ENCODE data around the gene LRRC8C. TPM values are rescaled to one million over a fixed set of nuclear protein-coding genes. Genes with fewer than 3 reads are reported as not detected.

LRRC8C gene
- total and polyA plus RNA-seq, 2 donors, result 5.5 to 6.6 TPM

- no peaks in the 10 kb centered on the region for H3K27me3 ChIP-seq (ENCODE audit: control insufficient read depth in 2 of 2, insufficient read depth in 1 of 2, low read length in 1 of 2)
- no peaks in the 10 kb centered on the region for H3K36me3 ChIP-seq (ENCODE audit: control insufficient read depth in 2 of 2, insufficient read depth in 2 of 2, low read length in 1 of 2)
- H3K27ac ChIP-seq (ENCODE audit: low read depth in 1 of 2, low read length in 1 of 2), result no peak overlapping the region
- no peak for DNase-seq (ENCODE audit: low read depth in 6 of 9, low spot score in 9 of 9)
- no peaks in the 10 kb centered on the region for H3K9me3 ChIP-seq (ENCODE audit: control insufficient read depth in 2 of 2, insufficient read depth in 1 of 2, low read length in 1 of 2)
- WGBS, result 95% methylated on average over 3 of the region's 3 CpGs
- peaks cover 0 to 2% of the 10 kb centered on the region in 2 donors for H3K4me1 ChIP-seq (ENCODE audit: control insufficient read depth in 2 of 2, insufficient read depth in 2 of 2, low read length in 2 of 2)
- H3K4me3 ChIP-seq (ENCODE audit: low read length in 2 of 2), result no peak overlapping the region
Observed at GRCh38 chr1:89689234-89689633, 56.3 kb downstream of the LRRC8C start.

- H3K27ac ChIP-seq (ENCODE audit: low read depth in 1 of 2, low read length in 1 of 2), result no peak overlapping the region
- H3K4me3 ChIP-seq (ENCODE audit: low read length in 2 of 2), result no peak overlapping the region
- no peaks in the 10 kb centered on the region for H3K27me3 ChIP-seq (ENCODE audit: control insufficient read depth in 2 of 2, insufficient read depth in 1 of 2, low read length in 1 of 2)
- WGBS, result 98% methylated on average over 4 of the region's 4 CpGs
- peaks cover 0 to 2% of the 10 kb centered on the region in 2 donors for H3K4me1 ChIP-seq (ENCODE audit: control insufficient read depth in 2 of 2, insufficient read depth in 2 of 2, low read length in 2 of 2)
- no peak for DNase-seq (ENCODE audit: low read depth in 6 of 9, low spot score in 9 of 9)
- H3K36me3 ChIP-seq (ENCODE audit: control insufficient read depth in 2 of 2, insufficient read depth in 2 of 2, low read length in 1 of 2), result no peaks in the 10 kb centered on the region
- no peaks in the 10 kb centered on the region for H3K9me3 ChIP-seq (ENCODE audit: control insufficient read depth in 2 of 2, insufficient read depth in 1 of 2, low read length in 1 of 2)
Observed at GRCh38 chr1:89690595-89690994, 57.7 kb downstream of the LRRC8C start.

GRCh38 chr1:89692601-89693521 lies 59.9 kb downstream of the LRRC8C start:
- Histone ChIP-seq H3K4me3 (ENCODE audit: low read length in 2 of 2) (no peak overlapping the region), H3K36me3 (ENCODE audit: control insufficient read depth in 2 of 2, insufficient read depth in 2 of 2, low read length in 1 of 2) (no peaks in the 10 kb centered on the region), H3K27ac (ENCODE audit: low read depth in 1 of 2, low read length in 1 of 2) (no peak overlapping the region), H3K27me3 (ENCODE audit: control insufficient read depth in 2 of 2, insufficient read depth in 1 of 2, low read length in 1 of 2) (no peaks in the 10 kb centered on the region), H3K9me3 (ENCODE audit: control insufficient read depth in 2 of 2, insufficient read depth in 1 of 2, low read length in 1 of 2) (no peaks in the 10 kb centered on the region), H3K4me1 (ENCODE audit: control insufficient read depth in 2 of 2, insufficient read depth in 2 of 2, low read length in 2 of 2) (peaks cover 0 to 2% of the 10 kb centered on the region in 2 donors)
- DNase-seq (ENCODE audit: low read depth in 6 of 9, low spot score in 9 of 9), result peak in 1 of 9 donors; percentile 16
- WGBS, result 50% methylated on average over 4 of the region's 4 CpGs

- Histone ChIP-seq H3K9me3 (ENCODE audit: control insufficient read depth in 2 of 2, insufficient read depth in 1 of 2, low read length in 1 of 2) (no peaks in the 10 kb centered on the region), H3K27ac (ENCODE audit: low read depth in 1 of 2, low read length in 1 of 2) (no peak overlapping the region), H3K4me1 (ENCODE audit: control insufficient read depth in 2 of 2, insufficient read depth in 2 of 2, low read length in 2 of 2) (peaks cover 0 to 2% of the 10 kb centered on the region in 2 donors)
Observed at GRCh38 chr1:89695847-89696246, 62.9 kb downstream of the LRRC8C start.

GRCh38 chr1:89697383-89697782 lies 64.5 kb downstream of the LRRC8C start:
- H3K27me3 ChIP-seq (ENCODE audit: control insufficient read depth in 2 of 2, insufficient read depth in 1 of 2, low read length in 1 of 2), result no peaks in the 10 kb centered on the region
- H3K36me3 ChIP-seq (ENCODE audit: control insufficient read depth in 2 of 2, insufficient read depth in 2 of 2, low read length in 1 of 2), result no peaks in the 10 kb centered on the region
- H3K9me3 ChIP-seq (ENCODE audit: control insufficient read depth in 2 of 2, insufficient read depth in 1 of 2, low read length in 1 of 2), result no peaks in the 10 kb centered on the region
- WGBS, result 93% methylated on average over 1 of the region's 1 CpG
- DNase-seq (ENCODE audit: low read depth in 6 of 9, low spot score in 9 of 9), result no peak
- no peak overlapping the region for H3K27ac ChIP-seq (ENCODE audit: low read depth in 1 of 2, low read length in 1 of 2)
- H3K4me1 ChIP-seq (ENCODE audit: control insufficient read depth in 2 of 2, insufficient read depth in 2 of 2, low read length in 2 of 2), result peaks cover 0 to 6% of the 10 kb centered on the region in 2 donors
- H3K4me3 ChIP-seq (ENCODE audit: low read length in 2 of 2), result no peak overlapping the region

More at GRCh38 chr1:89695847-89696246, 62.9 kb downstream of the LRRC8C start:
- no peak for DNase-seq (ENCODE audit: low read depth in 6 of 9, low spot score in 9 of 9)
- Histone ChIP-seq H3K4me3 (ENCODE audit: low read length in 2 of 2) (no peak overlapping the region), H3K27me3 (ENCODE audit: control insufficient read depth in 2 of 2, insufficient read depth in 1 of 2, low read length in 1 of 2) (no peaks in the 10 kb centered on the region), H3K36me3 (ENCODE audit: control insufficient read depth in 2 of 2, insufficient read depth in 2 of 2, low read length in 1 of 2) (no peaks in the 10 kb centered on the region)

GRCh38 chr1:89698020-89698560 lies 65.2 kb downstream of the LRRC8C start:
- no peaks in the 10 kb centered on the region for H3K36me3 ChIP-seq (ENCODE audit: control insufficient read depth in 2 of 2, insufficient read depth in 2 of 2, low read length in 1 of 2)
- no peak overlapping the region for H3K4me3 ChIP-seq (ENCODE audit: low read length in 2 of 2)
- peaks cover 0 to 4% of the 10 kb centered on the region in 2 donors for H3K4me1 ChIP-seq (ENCODE audit: control insufficient read depth in 2 of 2, insufficient read depth in 2 of 2, low read length in 2 of 2)
- 93% methylated on average over 3 of the region's 3 CpGs for WGBS
- DNase-seq (ENCODE audit: low read depth in 6 of 9, low spot score in 9 of 9), result no peak
- H3K27ac ChIP-seq (ENCODE audit: low read depth in 1 of 2, low read length in 1 of 2), result no peak overlapping the region
- no peaks in the 10 kb centered on the region for H3K9me3 ChIP-seq (ENCODE audit: control insufficient read depth in 2 of 2, insufficient read depth in 1 of 2, low read length in 1 of 2)
- no peaks in the 10 kb centered on the region for H3K27me3 ChIP-seq (ENCODE audit: control insufficient read depth in 2 of 2, insufficient read depth in 1 of 2, low read length in 1 of 2)

GRCh38 chr1:89698624-89699023 lies 65.7 kb downstream of the LRRC8C start:
- Histone ChIP-seq H3K4me1 (ENCODE audit: control insufficient read depth in 2 of 2, insufficient read depth in 2 of 2, low read length in 2 of 2) (peaks cover 0 to 4% of the 10 kb centered on the region in 2 donors), H3K36me3 (ENCODE audit: control insufficient read depth in 2 of 2, insufficient read depth in 2 of 2, low read length in 1 of 2) (no peaks in the 10 kb centered on the region), H3K27ac (ENCODE audit: low read depth in 1 of 2, low read length in 1 of 2) (no peak overlapping the region), H3K9me3 (ENCODE audit: control insufficient read depth in 2 of 2, insufficient read depth in 1 of 2, low read length in 1 of 2) (no peaks in the 10 kb centered on the region), H3K4me3 (ENCODE audit: low read length in 2 of 2) (no peak overlapping the region), H3K27me3 (ENCODE audit: control insufficient read depth in 2 of 2, insufficient read depth in 1 of 2, low read length in 1 of 2) (no peaks in the 10 kb centered on the region)
- no peak for DNase-seq (ENCODE audit: low read depth in 6 of 9, low spot score in 9 of 9)
- 74% methylated on average over 1 of the region's 1 CpG for WGBS

- H3K36me3 ChIP-seq (ENCODE audit: control insufficient read depth in 2 of 2, insufficient read depth in 2 of 2, low read length in 1 of 2), result no peaks in the 10 kb centered on the region
- peaks cover 0 to 4% of the 10 kb centered on the region in 2 donors for H3K4me1 ChIP-seq (ENCODE audit: control insufficient read depth in 2 of 2, insufficient read depth in 2 of 2, low read length in 2 of 2)
- H3K27me3 ChIP-seq (ENCODE audit: control insufficient read depth in 2 of 2, insufficient read depth in 1 of 2, low read length in 1 of 2), result no peaks in the 10 kb centered on the region
- H3K9me3 ChIP-seq (ENCODE audit: control insufficient read depth in 2 of 2, insufficient read depth in 1 of 2, low read length in 1 of 2), result no peaks in the 10 kb centered on the region
- H3K4me3 ChIP-seq (ENCODE audit: low read length in 2 of 2), result no peak overlapping the region
- H3K27ac ChIP-seq (ENCODE audit: low read depth in 1 of 2, low read length in 1 of 2), result no peak overlapping the region
- DNase-seq (ENCODE audit: low read depth in 6 of 9, low spot score in 9 of 9), result no peak
- WGBS, result 70% methylated on average over 4 of the region's 4 CpGs
Observed at GRCh38 chr1:89699451-89699986, 66.6 kb downstream of the LRRC8C start.

- WGBS, result 95% methylated on average over 4 of the region's 4 CpGs
- H3K36me3 ChIP-seq (ENCODE audit: control insufficient read depth in 2 of 2, insufficient read depth in 2 of 2, low read length in 1 of 2), result no peaks in the 10 kb centered on the region
- H3K4me1 ChIP-seq (ENCODE audit: control insufficient read depth in 2 of 2, insufficient read depth in 2 of 2, low read length in 2 of 2), result peaks cover 0 to 4% of the 10 kb centered on the region in 2 donors
- H3K9me3 ChIP-seq (ENCODE audit: control insufficient read depth in 2 of 2, insufficient read depth in 1 of 2, low read length in 1 of 2), result no peaks in the 10 kb centered on the region
- no peak for DNase-seq (ENCODE audit: low read depth in 6 of 9, low spot score in 9 of 9)
- H3K4me3 ChIP-seq (ENCODE audit: low read length in 2 of 2), result no peak overlapping the region
- H3K27ac ChIP-seq (ENCODE audit: low read depth in 1 of 2, low read length in 1 of 2), result peak overlapping the region in 1 of 2 donors; percentile 18
- H3K27me3 ChIP-seq (ENCODE audit: control insufficient read depth in 2 of 2, insufficient read depth in 1 of 2, low read length in 1 of 2), result no peaks in the 10 kb centered on the region
Observed at GRCh38 chr1:89701746-89702241, 68.9 kb downstream of the LRRC8C start.

Measured in thymus (tissue), 11 donors.